ENCODE results near the gene MTNR1A. TPM values are rescaled to one million over a fixed set of nuclear protein-coding genes. Genes with fewer than 3 reads are reported as not detected.

The MTNR1A gene
- total and polyA plus RNA-seq, 2 donors (not counting 1 experiment from before 2014, with no cell fraction given): not detected

DNA sequence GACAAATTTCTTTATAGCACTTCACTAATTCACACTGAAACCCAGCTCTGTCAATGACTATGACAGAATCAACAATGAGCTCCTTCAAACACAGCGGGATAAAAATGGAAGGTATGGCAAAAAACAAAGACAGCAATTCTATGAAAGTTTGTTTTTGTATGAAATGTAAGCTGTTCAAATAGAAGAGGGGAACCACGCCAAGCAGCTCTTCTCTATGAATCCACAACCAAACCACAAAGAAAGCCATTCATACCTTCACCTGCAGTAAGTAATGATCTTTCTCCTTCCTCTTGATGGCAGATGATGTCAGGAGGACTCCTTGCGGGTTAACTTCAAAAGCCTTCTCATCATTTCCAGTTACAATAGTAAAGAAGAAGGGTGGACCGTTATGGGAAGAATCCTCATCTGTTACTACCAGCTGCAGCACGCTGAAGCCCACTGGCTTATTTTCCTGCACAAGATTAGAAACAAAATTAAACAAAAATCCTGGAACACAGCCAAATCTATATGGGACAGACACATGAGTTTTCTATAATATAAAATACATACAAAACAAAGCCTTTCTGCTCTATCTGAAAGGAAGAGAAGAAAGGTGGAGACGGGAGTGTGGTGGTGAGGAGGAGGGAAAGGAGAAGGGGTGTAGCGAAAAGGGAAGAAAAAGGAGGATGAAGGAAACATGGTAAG lies 48.9 kb upstream of the MTNR1A start:
- Histone ChIP-seq H3K9ac (ENCODE audit: low read length) (no peak overlapping the region), H3K36me3 (replicated peaks in 1 of 2; ENCODE audit: control extremely low read depth in 1 of 2, control insufficient read depth in 1 of 2, extremely low read depth in 1 of 2, insufficient read depth in 2 of 2, low read length in 1 of 2) (no peaks in the 10 kb centered on the region), H3K27me3 (replicated peaks in 1 of 4; ENCODE audit: control extremely low read depth in 1 of 4, control insufficient read depth in 3 of 4, insufficient read depth in 4 of 4, low read length in 3 of 4) (no peaks in the 10 kb centered on the region), H3K79me2 (ENCODE audit: control insufficient read depth, insufficient read depth, low read length) (no peaks in the 10 kb centered on the region), H2AFZ (ENCODE audit: insufficient read depth, low read depth, low read length, poor library complexity, severe bottlenecking) (no peak overlapping the region), H3K4me1 (ENCODE audit: control insufficient read depth in 2 of 2, insufficient read depth in 2 of 2, low read length in 2 of 2) (no peaks in the 10 kb centered on the region), H3K4me2 (replicated peaks; ENCODE audit: low read depth, low read length, poor library complexity, severe bottlenecking) (no peak overlapping the region), H3K9me3 (ENCODE audit: control extremely low read depth in 1 of 3, control insufficient read depth in 2 of 3, insufficient read depth in 1 of 3, low read length in 2 of 3) (peaks cover 0 to 7% (median 0%) of the 10 kb centered on the region in 3 donors), H3K27ac (ENCODE audit: low read length in 2 of 2) (no peak overlapping the region), H4K20me1 (ENCODE audit: control insufficient read depth, insufficient read depth, low read length, poor library complexity, severe bottlenecking) (no peaks in the 10 kb centered on the region), H3K4me3 (ENCODE audit: control extremely low read depth in 1 of 5, extremely low read depth in 1 of 5, insufficient read depth in 1 of 5, low read depth in 2 of 5, low read length in 4 of 5) (no peak overlapping the region)
- DNase-seq: no peak
- ATAC-seq (ENCODE audit: low read depth): no peak
- 82% methylated on average over 2 of the region's 7 CpGs for WGBS (ENCODE audit: insufficient coverage)
- ChIA-PET POLR2A (no interaction called here), CTCF (interaction anchor here (1.8 kb wide), 1 partner anchor 17 kb away, joined by 5 read pairs; no protein-coding TSS in a partner anchor)
- H3K9me3 Mint-ChIP-seq (ENCODE audit: insufficient read depth): peaks cover 3% of the 10 kb centered on the region
- intact Hi-C loops (cut with micrococcal nuclease): no loop called here
- H3K4me1 Mint-ChIP-seq: no peaks in the 10 kb centered on the region
- H3K4me3 Mint-ChIP-seq: no peak overlapping the region
- H3K27me3 Mint-ChIP-seq: no peaks in the 10 kb centered on the region
- TF ChIP-seq EZH2 (IDR thresholded peaks at IDR 0.05; ENCODE audit: borderline replicate concordance, insufficient read depth, low read depth, low read length, poor library complexity, severe bottlenecking): no peak
- TF ChIP-seq, protein P1, sequence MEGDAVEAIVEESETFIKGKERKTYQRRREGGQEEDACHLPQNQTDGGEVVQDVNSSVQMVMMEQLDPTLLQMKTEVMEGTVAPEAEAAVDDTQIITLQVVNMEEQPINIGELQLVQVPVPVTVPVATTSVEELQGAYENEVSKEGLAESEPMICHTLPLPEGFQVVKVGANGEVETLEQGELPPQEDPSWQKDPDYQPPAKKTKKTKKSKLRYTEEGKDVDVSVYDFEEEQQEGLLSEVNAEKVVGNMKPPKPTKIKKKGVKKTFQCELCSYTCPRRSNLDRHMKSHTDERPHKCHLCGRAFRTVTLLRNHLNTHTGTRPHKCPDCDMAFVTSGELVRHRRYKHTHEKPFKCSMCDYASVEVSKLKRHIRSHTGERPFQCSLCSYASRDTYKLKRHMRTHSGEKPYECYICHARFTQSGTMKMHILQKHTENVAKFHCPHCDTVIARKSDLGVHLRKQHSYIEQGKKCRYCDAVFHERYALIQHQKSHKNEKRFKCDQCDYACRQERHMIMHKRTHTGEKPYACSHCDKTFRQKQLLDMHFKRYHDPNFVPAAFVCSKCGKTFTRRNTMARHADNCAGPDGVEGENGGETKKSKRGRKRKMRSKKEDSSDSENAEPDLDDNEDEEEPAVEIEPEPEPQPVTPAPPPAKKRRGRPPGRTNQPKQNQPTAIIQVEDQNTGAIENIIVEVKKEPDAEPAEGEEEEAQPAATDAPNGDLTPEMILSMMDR (IDR thresholded peaks at IDR 0.05): no peak
- no peak overlapping the region for H3K27ac Mint-ChIP-seq

- peaks cover 2% of the 10 kb centered on the region for H3K9me3 Mint-ChIP-seq (ENCODE audit: insufficient read depth)
- no peak overlapping the region for H3K27ac Mint-ChIP-seq
- Histone ChIP-seq H2AFZ (ENCODE audit: insufficient read depth, low read depth, low read length, poor library complexity, severe bottlenecking) (no peak overlapping the region), H3K27ac (ENCODE audit: low read length in 2 of 2) (no peak overlapping the region), H3K9me3 (ENCODE audit: control extremely low read depth in 1 of 3, control insufficient read depth in 2 of 3, insufficient read depth in 1 of 3, low read length in 2 of 3) (peaks cover 0 to 7% (median 0%) of the 10 kb centered on the region in 3 donors), H4K20me1 (ENCODE audit: control insufficient read depth, insufficient read depth, low read length, poor library complexity, severe bottlenecking) (no peaks in the 10 kb centered on the region), H3K4me2 (replicated peaks; ENCODE audit: low read depth, low read length, poor library complexity, severe bottlenecking) (no peak overlapping the region), H3K9ac (ENCODE audit: low read length) (no peak overlapping the region), H3K79me2 (ENCODE audit: control insufficient read depth, insufficient read depth, low read length) (no peaks in the 10 kb centered on the region), H3K4me1 (ENCODE audit: control insufficient read depth in 2 of 2, insufficient read depth in 2 of 2, low read length in 2 of 2) (no peaks in the 10 kb centered on the region), H3K36me3 (replicated peaks in 1 of 2; ENCODE audit: control extremely low read depth in 1 of 2, control insufficient read depth in 1 of 2, extremely low read depth in 1 of 2, insufficient read depth in 2 of 2, low read length in 1 of 2) (no peaks in the 10 kb centered on the region), H3K27me3 (replicated peaks in 1 of 4; ENCODE audit: control extremely low read depth in 1 of 4, control insufficient read depth in 3 of 4, insufficient read depth in 4 of 4, low read length in 3 of 4) (no peaks in the 10 kb centered on the region), H3K4me3 (ENCODE audit: control extremely low read depth in 1 of 5, extremely low read depth in 1 of 5, insufficient read depth in 1 of 5, low read depth in 2 of 5, low read length in 4 of 5) (no peak overlapping the region)
- POLR2A ChIA-PET: no interaction called here
- DNase-seq (no peak), ATAC-seq (ENCODE audit: low read depth) (no peak)
- no peaks in the 10 kb centered on the region for H3K27me3 Mint-ChIP-seq
- H3K4me1 Mint-ChIP-seq: no peaks in the 10 kb centered on the region
- TF ChIP-seq, protein P1 (IDR thresholded peaks at IDR 0.05): no peak
- no peak for TF ChIP-seq EZH2 (IDR thresholded peaks at IDR 0.05; ENCODE audit: borderline replicate concordance, insufficient read depth, low read depth, low read length, poor library complexity, severe bottlenecking)
- intact Hi-C loops (cut with micrococcal nuclease): no loop called here
- no peak overlapping the region for H3K4me3 Mint-ChIP-seq
- CTCF ChIA-PET: interaction anchor here (1.8 kb wide), 1 partner anchor 16 kb away, joined by 5 read pairs; no protein-coding TSS in a partner anchor
- 98% methylated on average over 4 of the region's 9 CpGs for WGBS (ENCODE audit: insufficient coverage)
Measured at GRCh38 chr4:186602978-186603377, 47.6 kb upstream of the MTNR1A start.
